Measurements from ENCODE around the gene LSMEM2.
A peak's percentile ranks its signal among the peaks of the same experiment; 100 is the strongest.

LSMEM2 gene

DNA sequence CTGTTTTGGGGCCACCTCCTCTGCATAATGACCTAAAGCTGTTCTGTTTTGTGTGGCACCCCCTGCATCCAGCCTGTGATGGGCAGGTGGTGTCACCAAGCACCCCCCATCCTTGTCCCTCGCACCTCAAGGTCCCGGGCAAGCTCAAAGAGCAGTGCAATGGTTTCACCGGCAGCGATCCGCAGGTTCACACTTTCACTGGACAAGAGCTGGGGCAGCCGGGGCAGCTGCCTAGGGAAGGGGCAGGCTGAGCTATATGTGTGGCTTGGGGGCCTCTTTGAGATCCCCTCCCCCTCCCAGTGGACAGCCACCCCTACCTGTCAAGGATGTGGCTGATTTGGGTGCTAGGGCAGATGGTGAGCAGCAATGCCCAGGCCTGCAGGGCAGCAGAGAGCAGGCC is 10.2 kb downstream of the LSMEM2 start:
- TF ChIP-seq CTCF (IDR thresholded peaks at IDR 0.05; ENCODE audit: low read depth, low read length, missing control alignments) = no peak
- H3K4me3 ChIP-seq (ENCODE audit: low read depth, low read length) = no peak overlapping the region
- DNase-seq (ENCODE audit: low read depth) = no peak

DNA sequence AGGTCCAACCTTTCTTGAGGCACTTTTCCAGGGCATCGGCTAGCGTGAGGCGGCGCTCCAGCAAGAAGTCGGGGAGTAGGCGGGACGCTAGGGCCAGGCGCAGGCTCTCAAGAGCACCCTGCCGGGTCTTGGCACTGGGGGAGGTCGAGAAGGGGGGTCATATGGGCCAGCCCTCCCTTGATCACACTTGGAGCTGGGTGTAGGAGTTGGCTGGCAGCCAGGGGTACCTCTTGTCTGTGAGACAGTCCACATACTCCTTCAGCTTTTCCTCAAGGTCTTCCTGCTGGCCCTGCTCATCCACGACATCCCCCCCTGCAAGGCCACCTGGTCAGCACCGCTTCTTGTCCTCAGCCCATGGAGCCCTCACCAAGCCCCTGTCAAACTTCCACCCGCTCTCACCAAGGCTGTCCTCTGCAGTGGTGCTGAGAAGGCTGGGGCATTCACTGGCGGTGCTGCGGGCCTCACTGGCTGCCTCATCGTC is 11.3 kb downstream of the LSMEM2 start:
- TF ChIP-seq CTCF (IDR thresholded peaks at IDR 0.05; ENCODE audit: low read depth, low read length, missing control alignments) = no peak
- no peak overlapping the region for H3K4me3 ChIP-seq (ENCODE audit: low read depth, low read length)
- DNase-seq (ENCODE audit: low read depth) = no peak

- H3K4me3 ChIP-seq (ENCODE audit: low read depth, low read length) = peak within 1 kb of the TSS; percentile 91
- no peak for TF ChIP-seq CTCF (IDR thresholded peaks at IDR 0.05; ENCODE audit: low read depth, low read length, missing control alignments)
- DNase-seq (ENCODE audit: low read depth) = peak; percentile 93
These were observed 13.5 kb downstream of the LSMEM2 start, which contains the start of gene IFRD2 for GRCh38 chr3:50292159-50293078. Gene IFRD2, minus strand, starts transcription at chr3:50292429. Its CDS starts 155 bp downstream, at chr3:50292274.

DNA sequence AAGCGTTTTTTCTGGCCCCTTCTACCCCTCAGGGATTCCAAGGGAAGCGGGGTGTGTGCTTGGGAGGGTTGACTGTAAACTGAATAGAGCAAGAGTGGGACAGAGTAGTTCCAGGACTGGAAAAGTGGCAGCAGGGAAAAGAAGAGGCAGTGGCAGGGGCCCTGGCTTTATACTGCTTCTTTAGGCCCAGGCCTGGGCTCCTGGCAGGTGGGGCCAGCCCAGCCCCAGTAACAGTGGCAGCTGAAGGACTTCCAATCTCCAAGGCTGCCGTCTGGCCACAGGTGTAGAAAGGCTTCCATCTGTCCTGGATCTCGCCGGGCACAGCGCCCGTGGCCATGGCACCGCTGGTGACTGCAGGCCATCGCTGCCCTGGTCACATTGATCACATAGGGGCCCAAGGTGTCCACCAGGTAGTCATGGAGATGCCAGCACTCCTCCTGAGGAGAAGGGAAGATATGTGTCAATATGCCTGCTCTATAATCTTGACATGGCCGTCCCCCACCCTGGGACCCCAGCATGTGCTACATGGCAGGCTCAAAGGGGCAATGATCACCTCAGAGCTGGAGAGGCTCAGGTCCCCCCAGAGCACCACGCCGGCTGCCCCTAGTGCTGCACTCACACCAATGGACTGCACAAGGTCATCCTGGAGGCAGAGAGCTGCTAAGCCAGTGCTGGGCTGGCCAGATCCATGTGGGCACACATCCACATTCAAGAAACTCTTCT is 14.4 kb downstream of the LSMEM2 start:
- peak overlapping the region; percentile 91; the same call in 1 of the 2 replicates for H3K4me3 ChIP-seq (ENCODE audit: low read depth, low read length)
- TF ChIP-seq CTCF (IDR thresholded peaks at IDR 0.05; ENCODE audit: low read depth, low read length, missing control alignments) = no peak
- no peak for DNase-seq (ENCODE audit: low read depth)

GRCh38 chr3:50294089-50294488 is 15.2 kb downstream of the LSMEM2 start:
- no peak overlapping the region for H3K4me3 ChIP-seq (ENCODE audit: low read depth, low read length)
- no peak for TF ChIP-seq CTCF (IDR thresholded peaks at IDR 0.05; ENCODE audit: low read depth, low read length, missing control alignments)
- no peak for DNase-seq (ENCODE audit: low read depth)

- H3K4me3 ChIP-seq (ENCODE audit: low read depth, low read length) = no peak overlapping the region
- no peak for DNase-seq (ENCODE audit: low read depth)
- TF ChIP-seq CTCF (IDR thresholded peaks at IDR 0.05; ENCODE audit: low read depth, low read length, missing control alignments) = no peak
These were observed 15.9 kb downstream of the LSMEM2 start for GRCh38 chr3:50294492-50295403.
